Loucy (cell line): ENCODE data around the gene KBTBD12.

ENCODE experiments used
- H2AFZ ChIP-seq: fragments of 200-600 bp; sonication (generic); 2 replicates; pipeline ENCODE4 v1.6.0; 2016; ENCODE audit warnings: antibody characterized with exemption, mild to moderate bottlenecking, low read length, moderate library complexity
- H3F3A ChIP-seq: fragments of 200-600 bp; 2 replicates; pipeline ENCODE4 v1.6.0; 2016; ENCODE audit warnings: antibody characterized with exemption, low read depth, mild to moderate bottlenecking
- H3K27me3 ChIP-seq: fragments of 200-600 bp; sonication (generic); 2 replicates; pipeline ENCODE4 v1.6.1; 2014; ENCODE audit warnings: low read length, mild to moderate bottlenecking; ENCODE audit not compliant: insufficient read depth, poor library complexity, severe bottlenecking
- H3K36me3 ChIP-seq: fragments of 200-600 bp; sonication (generic); 2 replicates; pipeline ENCODE4 v1.6.1; 2016; ENCODE audit warnings: low read length; ENCODE audit not compliant: insufficient read depth
- H3K4me1 ChIP-seq: fragments of 200-600 bp; sonication (generic); 2 replicates; pipeline ENCODE4 v1.5.1; 2014; ENCODE audit warnings: low read length, mild to moderate bottlenecking; ENCODE audit not compliant: insufficient read depth, poor library complexity, severe bottlenecking
- H3K4me2 ChIP-seq: fragments of 200-600 bp; sonication (generic); 2 replicates; pipeline ENCODE4 v1.6.0; 2014; ENCODE audit warnings: antibody characterized with exemption, low read length, low read depth, mild to moderate bottlenecking; ENCODE audit not compliant: poor library complexity, severe bottlenecking
- H3K4me3 ChIP-seq: fragments of 200-600 bp; sonication (generic); 2 replicates; pipeline ENCODE4 v1.5.1; 2014; ENCODE audit warnings: low read length, mild to moderate bottlenecking, mixed read lengths; ENCODE audit not compliant: poor library complexity, severe bottlenecking
- H3K79me2 ChIP-seq: fragments of 200-600 bp; sonication (generic); 2 replicates; pipeline ENCODE4 v1.6.1; 2014; ENCODE audit warnings: low read length; ENCODE audit not compliant: insufficient read depth
- H3K9ac ChIP-seq: fragments of 200-600 bp; sonication (generic); 2 replicates; pipeline ENCODE4 v1.6.0; 2014; ENCODE audit warnings: mild to moderate bottlenecking, low read depth, low read length, moderate library complexity; ENCODE audit not compliant: poor library complexity, severe bottlenecking
- H3K9me2 ChIP-seq: fragments of 200-600 bp; sonication (generic); replicated peaks from 2 replicates; pipeline ENCODE4 v1.6.1; 2016; ENCODE audit warnings: low read depth, low read length, mixed read lengths
- H3K9me3 ChIP-seq: fragments of 200-600 bp; sonication (generic); 2 replicates; pipeline ENCODE4 v1.6.1; 2014; ENCODE audit warnings: mild to moderate bottlenecking, antibody characterized with exemption, low read length, low read depth; ENCODE audit not compliant: insufficient read depth
- H4K20me1 ChIP-seq: fragments of 200-600 bp; sonication (generic); 2 replicates; pipeline ENCODE4 v1.6.0; 2014; ENCODE audit warnings: antibody characterized with exemption, low read length, mild to moderate bottlenecking; ENCODE audit not compliant: insufficient read depth, poor library complexity, severe bottlenecking
- EZH2phosphoT487 ChIP-seq: fragments of 200-600 bp; IDR thresholded peaks from 2 replicates; pipeline ENCODE4 v1.6.1; 2018; ENCODE audit warnings: antibody characterized with exemption, mild to moderate bottlenecking, moderate library complexity, borderline replicate concordance
- TF ChIP-seq, protein P1 (sequence below): fragments of 200-600 bp; sonication (generic); conservative IDR thresholded peaks from 2 replicates; pipeline ENCODE4 v1.5.1; 2014; ENCODE audit warnings: mild to moderate bottlenecking, antibody characterized with exemption, low read length

The KBTBD12 gene

DNA sequence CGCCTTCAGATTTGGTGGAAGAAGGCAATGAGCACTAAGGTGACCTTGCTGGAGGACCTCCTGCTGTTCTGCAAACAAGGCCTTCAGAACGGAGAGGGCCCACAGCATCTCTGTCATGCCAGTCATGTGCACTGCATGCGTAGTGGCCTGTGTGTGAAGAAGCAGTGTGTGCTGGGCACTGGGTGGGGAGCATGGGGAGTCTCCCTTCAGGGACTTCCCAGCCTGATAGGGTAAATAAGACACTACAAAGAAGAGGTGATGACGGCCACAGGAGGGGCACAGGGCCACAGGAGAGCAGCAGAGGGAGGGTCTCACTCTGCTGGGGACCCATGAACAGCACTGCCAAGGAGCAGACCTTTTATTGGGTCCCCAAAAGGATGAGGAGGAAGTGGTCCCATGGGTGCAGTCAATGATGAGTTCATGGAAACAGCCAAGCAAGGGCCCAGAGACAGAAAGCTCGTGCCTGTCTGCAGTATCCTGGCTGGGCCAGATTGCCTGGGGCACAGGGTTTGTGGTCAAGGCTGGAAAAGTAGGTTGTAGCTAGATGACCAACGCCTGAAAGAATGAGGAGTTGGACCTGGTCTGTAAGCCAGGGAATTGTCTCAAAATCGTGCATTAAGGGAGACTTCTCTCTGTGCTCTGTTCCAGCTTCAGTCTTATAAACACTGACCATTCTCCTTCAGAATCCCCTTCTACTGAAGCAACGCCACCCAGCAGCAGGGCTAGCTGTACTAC lies 69.4 kb downstream of the KBTBD12 start:
- Histone ChIP-seq H3K36me3 (no peaks in the 10 kb centered on the region), H3K9me3 (no peaks in the 10 kb centered on the region), H4K20me1 (no peaks in the 10 kb centered on the region), H3F3A (no peaks in the 10 kb centered on the region), H3K9ac (no peak overlapping the region), H3K4me1 (no peaks in the 10 kb centered on the region), H2AFZ (no peak overlapping the region), H3K27me3 (no peaks in the 10 kb centered on the region), H3K79me2 (no peaks in the 10 kb centered on the region), H3K9me2 (no peaks in the 10 kb centered on the region), H3K4me2 (no peak overlapping the region), H3K4me3 (no peak overlapping the region)
- TF ChIP-seq, protein P1, sequence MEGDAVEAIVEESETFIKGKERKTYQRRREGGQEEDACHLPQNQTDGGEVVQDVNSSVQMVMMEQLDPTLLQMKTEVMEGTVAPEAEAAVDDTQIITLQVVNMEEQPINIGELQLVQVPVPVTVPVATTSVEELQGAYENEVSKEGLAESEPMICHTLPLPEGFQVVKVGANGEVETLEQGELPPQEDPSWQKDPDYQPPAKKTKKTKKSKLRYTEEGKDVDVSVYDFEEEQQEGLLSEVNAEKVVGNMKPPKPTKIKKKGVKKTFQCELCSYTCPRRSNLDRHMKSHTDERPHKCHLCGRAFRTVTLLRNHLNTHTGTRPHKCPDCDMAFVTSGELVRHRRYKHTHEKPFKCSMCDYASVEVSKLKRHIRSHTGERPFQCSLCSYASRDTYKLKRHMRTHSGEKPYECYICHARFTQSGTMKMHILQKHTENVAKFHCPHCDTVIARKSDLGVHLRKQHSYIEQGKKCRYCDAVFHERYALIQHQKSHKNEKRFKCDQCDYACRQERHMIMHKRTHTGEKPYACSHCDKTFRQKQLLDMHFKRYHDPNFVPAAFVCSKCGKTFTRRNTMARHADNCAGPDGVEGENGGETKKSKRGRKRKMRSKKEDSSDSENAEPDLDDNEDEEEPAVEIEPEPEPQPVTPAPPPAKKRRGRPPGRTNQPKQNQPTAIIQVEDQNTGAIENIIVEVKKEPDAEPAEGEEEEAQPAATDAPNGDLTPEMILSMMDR: no peak
- TF ChIP-seq EZH2phosphoT487: no peak

DNA sequence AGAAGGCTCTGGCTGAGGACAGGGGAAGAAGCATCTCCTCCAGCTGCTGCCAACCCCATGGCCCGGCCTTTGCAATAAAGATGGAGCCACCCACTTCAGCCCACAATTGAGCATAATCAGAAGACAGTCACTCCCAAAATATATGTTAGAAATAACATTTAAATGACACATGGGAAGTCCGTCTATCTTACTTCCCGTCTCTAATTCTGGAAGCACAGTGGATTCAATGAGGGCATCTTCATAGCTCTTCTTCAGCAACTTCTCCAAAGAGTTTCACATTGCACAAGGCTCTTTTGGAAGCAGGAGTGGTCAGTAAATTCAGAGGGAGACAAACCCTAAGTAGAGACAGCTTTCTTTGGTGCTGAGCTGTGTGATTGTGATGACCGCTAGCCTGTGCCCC lies 70.2 kb downstream of the KBTBD12 start:
- TF ChIP-seq EZH2phosphoT487: no peak
- TF ChIP-seq, protein P1: no peak
- H3K9me2 ChIP-seq: no peaks in the 10 kb centered on the region
- H4K20me1 ChIP-seq: no peaks in the 10 kb centered on the region
- no peak overlapping the region for H3K4me2 ChIP-seq
- H3K9me3 ChIP-seq: no peaks in the 10 kb centered on the region
- no peaks in the 10 kb centered on the region for H3K27me3 ChIP-seq
- H3K79me2 ChIP-seq: no peaks in the 10 kb centered on the region
- no peak overlapping the region for H3K9ac ChIP-seq
- no peak overlapping the region for H2AFZ ChIP-seq
- H3F3A ChIP-seq: no peaks in the 10 kb centered on the region
- no peaks in the 10 kb centered on the region for H3K4me1 ChIP-seq
- no peaks in the 10 kb centered on the region for H3K36me3 ChIP-seq
- H3K4me3 ChIP-seq: no peak overlapping the region

DNA sequence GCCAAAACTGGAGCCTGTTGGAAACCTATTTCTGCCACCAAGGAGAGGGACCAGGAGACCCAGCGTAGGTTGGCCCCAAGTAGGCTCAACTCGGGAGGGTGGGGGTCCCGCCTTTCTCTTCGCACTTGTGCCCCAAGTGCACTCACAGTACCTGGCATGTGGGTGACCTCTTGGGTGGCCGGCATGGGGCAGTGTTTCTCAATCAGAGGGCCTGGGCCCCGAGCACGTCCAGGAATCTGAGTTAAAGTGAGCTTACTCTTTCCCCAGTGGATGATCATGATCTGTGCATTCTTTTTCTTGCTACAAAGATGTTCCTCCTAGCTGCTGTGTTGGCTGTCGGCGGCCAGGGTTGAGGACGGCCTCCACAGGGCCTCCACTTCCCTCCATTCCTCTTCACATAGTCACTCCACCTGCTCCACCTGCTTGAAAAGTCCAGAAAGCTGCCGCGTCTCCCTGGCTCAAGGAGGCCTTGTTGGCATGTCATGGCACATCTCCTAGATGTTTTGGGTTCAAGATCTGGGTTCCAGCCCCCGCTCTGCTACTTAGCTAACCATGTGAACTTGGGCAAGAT lies 70.7 kb downstream of the KBTBD12 start:
- Histone ChIP-seq H3K4me1 (no peaks in the 10 kb centered on the region), H3K4me3 (no peak overlapping the region), H3K36me3 (no peaks in the 10 kb centered on the region), H4K20me1 (no peaks in the 10 kb centered on the region), H3K9me3 (no peaks in the 10 kb centered on the region), H3K79me2 (no peaks in the 10 kb centered on the region), H3K9me2 (no peaks in the 10 kb centered on the region), H3K4me2 (no peak overlapping the region), H3K9ac (no peak overlapping the region), H3F3A (no peaks in the 10 kb centered on the region), H3K27me3 (no peaks in the 10 kb centered on the region), H2AFZ (no peak overlapping the region)
- no peak for TF ChIP-seq EZH2phosphoT487
